Activated naive CD4-positive, alpha-beta T cell treated with anti-CD3 and anti-CD28 coated beads, Interleukin-2, amount 10 ng/mL, durations not matched to agents 5 hours and 36 hours (primary cell): ENCODE data around the gene SLC6A19. TPM values are rescaled to one million over a fixed set of nuclear protein-coding genes. Genes with fewer than 3 reads are reported as not detected.

Experiments
- total RNA-seq, 2 experiments: library from RNA; stranded (reverse); gene quantifications; one replicate each; pipeline ENCODE4 v1.2.3, GENCODE V29; 2021

Gene SLC6A19
- total RNA-seq, result not detected

GRCh38 chr5:1201327-1202025 lies at the start of gene SLC6A19:
Gene SLC6A19, plus strand, starts transcription at chr5:1201595. Its CDS starts 56 bp downstream, at chr5:1201651.

GRCh38 chr5:1225081-1225480 lies 23.7 kb downstream of the SLC6A19 start, which contains the start of gene SLC6A18:
Gene SLC6A18, plus strand, starts transcription at chr5:1225381. Its CDS starts 97 bp downstream, at chr5:1225478.

Other genes with a start within 250 kb of the SLC6A19 start
- 1 to 10 TPM; 2.9 to 4.9 TPM for gene NKD2, start 192.8 kb upstream of the SLC6A19 start, total RNA-seq
- gene SLC12A7, start 89.5 kb upstream of the SLC6A19 start, total RNA-seq, result 10 to 100 TPM; 93.9 to 98.0 TPM
- gene SLC6A18, start 23.8 kb downstream of the SLC6A19 start, total RNA-seq, result under 1 TPM in 1 of 2 experiments, not detected in 1; 0.10 TPM
- 1 to 10 TPM; 1.9 to 4.0 TPM for gene TERT, start 93.5 kb downstream of the SLC6A19 start, total RNA-seq
- 10 to 100 TPM; 94.9 to 98.6 TPM for gene CLPTM1L, start 143.5 kb downstream of the SLC6A19 start, total RNA-seq
- gene SLC6A3, start 243.8 kb downstream of the SLC6A19 start, total RNA-seq, result not detected